Fibroblast of gingiva (primary cell): ENCODE results near the gene RHEB.

Source experiments
- DNase-seq: peaks from one replicate; pipeline ENCODE4 v3.0.0-alpha.2; 2011; ENCODE audit warnings: low read depth

The RHEB gene

GRCh38 chr7:151431768-151432311 is 87.9 kb downstream of the RHEB start:
- no peak for DNase-seq

- no peak for DNase-seq
Observed at GRCh38 chr7:151431281-151431767, 88.4 kb downstream of the RHEB start.

- no peak for DNase-seq
Observed at GRCh38 chr7:151430391-151431205, 89.1 kb downstream of the RHEB start.

- DNase-seq: no peak
Observed at GRCh38 chr7:151429560-151430331, 89.9 kb downstream of the RHEB start.

GRCh38 chr7:151429237-151429559 is 90.5 kb downstream of the RHEB start:
- no peak for DNase-seq

DNA sequence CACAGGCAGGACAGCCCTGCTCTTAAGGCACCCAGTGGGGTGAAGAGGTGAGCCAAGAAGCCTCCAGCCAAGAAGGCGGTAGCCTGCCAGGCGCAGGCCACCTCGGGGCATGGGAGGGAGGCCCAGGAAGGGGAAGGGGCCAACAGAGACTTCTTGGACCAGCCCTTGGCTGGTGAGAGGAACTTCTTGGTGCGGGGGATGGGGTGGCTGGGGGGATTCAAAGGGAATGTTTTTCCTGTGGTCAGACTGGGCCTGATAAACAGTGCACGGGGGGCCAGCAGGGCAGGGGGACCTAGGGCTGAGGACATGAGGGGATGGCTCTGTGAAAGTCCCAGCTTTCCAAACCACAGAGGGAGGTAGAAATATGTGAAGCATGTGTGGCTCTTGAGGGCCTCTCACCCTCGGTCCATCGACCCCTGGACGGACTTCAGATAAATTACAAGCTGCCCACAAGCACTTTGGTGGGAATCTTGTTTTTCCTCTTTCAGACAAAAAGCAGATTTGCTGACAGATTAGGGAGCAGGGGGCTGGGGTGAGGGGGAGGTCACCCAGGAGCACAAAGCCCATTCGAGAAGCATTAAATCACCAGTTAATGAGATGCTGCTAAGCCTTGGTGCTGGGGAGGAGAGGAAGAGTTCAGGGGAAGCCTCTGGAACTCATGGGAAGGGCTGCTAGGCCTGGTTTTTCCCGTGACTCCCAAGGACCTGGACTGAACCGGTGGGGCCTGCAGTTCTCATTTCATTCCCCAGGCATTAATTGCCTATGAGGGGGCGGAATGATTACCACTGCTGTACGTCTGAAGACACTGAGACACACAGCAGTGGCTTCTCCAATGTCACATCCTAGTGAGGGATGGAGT is 91.1 kb downstream of the RHEB start:
- DNase-seq: peak; percentile 20

- DNase-seq: no peak
Observed at GRCh38 chr7:151427705-151428377, 91.9 kb downstream of the RHEB start.

GRCh38 chr7:151426904-151427704 is 92.6 kb downstream of the RHEB start:
- DNase-seq: no peak

- peak; percentile 83 for DNase-seq
Observed at GRCh38 chr7:151426441-151426903, 93.2 kb downstream of the RHEB start.

GRCh38 chr7:151425670-151426440 is 93.8 kb downstream of the RHEB start:
- DNase-seq: peak; percentile 77

DNA sequence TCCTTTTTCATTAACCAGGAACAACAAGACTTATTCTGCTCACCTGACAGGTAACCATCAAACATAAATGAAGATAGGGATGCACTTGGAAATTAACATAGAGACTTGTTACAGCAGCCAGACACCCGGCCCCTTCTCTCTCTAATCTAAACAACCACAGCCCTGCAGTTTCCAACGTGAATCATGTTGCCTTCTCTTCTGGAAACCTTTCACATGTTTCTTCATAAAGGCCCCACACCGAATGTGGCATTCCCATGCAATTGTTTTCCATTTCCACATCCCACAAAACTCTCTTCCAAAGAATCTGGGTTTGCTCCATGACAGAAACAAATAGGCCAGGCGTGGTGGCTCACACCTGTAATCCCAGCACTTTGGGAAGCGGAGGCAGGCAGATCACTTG is 94.9 kb downstream of the RHEB start:
- peak; percentile 53 for DNase-seq

GRCh38 chr7:151423936-151424335 is 95.8 kb downstream of the RHEB start:
- DNase-seq: peak; percentile 16

DNA sequence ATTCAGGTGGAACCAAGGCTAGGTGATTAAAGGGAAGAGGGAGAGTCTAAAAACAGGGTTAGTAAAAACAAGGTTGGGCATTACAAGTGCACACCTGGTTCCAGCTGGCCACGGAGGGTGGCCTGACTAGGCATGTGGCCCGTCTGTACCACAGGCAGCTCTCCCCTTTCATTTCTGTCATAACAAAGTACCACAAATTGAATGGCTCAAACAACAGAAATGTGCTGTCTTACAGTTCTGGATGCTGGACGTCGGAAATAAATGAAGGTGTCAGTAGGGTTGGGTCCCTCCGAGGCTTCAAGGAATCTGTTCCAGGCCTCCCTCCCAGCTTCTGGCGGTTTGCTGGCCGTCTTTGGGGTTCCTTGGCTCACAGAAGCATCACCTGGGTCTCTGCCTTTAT is 96.5 kb downstream of the RHEB start:
- DNase-seq: no peak

DNA sequence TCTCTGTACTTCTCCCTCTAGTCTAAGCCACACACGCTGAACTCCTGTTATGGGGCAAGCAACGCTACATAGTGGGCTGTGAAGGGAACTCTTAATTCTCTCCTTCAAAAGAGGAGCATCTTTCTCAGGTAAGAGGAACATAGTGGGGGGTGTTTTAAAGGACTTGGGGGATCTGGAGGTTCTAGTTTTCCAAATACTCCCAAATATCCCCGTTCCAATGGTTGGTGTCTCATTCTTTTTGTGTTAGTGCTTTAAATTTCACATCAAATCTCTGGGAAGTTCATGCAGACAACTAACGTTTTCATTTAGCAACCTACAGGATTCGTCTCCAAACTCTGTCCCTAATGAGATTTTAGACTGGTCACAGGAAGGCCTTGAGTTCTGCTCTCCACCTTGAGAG is 97.5 kb downstream of the RHEB start:
- no peak for DNase-seq

DNA sequence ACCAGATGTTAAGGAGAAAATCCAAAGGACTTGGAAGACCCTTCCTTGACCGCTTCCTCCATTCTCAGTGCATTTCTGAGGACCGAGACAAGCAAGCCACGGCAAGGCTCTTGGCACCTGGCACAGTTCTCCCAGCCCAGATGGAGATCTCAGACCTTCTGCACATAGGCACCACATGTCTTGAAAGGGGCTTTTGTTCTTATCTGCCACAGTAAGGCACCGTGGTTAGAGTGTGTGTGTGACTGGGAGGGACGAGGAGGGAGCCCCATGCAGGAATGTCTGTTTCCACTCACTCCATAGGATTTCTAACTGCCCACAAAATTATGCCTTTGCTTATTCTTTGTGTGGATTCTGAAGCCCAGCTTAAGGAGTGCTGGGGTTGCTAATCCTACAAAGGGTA is 99.6 kb downstream of the RHEB start:
- no peak for DNase-seq

- DNase-seq: no peak
Observed at GRCh38 chr7:151416941-151417315, 102.8 kb downstream of the RHEB start.

DNA sequence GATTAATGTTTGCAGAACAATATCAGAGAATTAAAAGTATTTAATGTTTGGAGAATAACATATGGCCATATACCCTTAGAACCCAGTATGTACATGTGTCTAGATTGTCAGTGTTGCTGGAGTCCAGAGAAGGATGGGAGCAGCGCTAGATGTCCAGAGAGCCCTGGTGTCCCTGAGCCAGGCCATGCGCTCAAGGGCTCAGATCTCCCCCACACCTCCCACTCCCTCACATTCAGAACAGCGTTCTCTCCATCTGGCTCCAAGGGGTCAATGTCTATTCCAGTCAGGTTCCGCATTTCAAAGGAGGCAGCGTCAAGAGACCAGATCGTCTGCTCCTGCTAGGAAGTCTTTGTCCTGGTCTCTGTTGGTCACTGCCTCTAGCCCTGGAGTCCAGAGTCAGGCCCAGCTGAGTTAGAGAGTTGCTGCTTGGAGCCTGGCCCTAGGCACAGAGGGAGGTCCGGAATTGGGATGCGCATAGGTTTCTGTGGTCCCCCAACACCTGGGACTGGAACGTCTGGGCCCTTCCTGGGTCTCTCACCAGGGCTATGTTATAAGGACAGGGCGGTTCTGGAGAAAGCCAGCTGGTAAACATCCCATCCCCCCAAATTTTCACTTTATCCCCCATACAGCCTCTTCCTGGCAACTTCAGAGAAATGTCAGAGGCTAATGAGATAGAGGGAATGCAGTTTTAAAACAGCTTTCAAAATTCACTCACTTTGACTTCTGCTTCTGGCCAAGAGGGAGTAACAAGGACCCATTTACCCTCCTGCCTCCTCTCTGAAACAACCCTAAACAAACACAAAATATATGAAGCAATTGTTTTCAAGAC is 103.4 kb downstream of the RHEB start:
- no peak for DNase-seq
